CD8-positive, alpha-beta memory T cell (primary cell): Measurements from ENCODE around the gene IMP4. TPM values are rescaled to one million over a fixed set of nuclear protein-coding genes. Genes with fewer than 3 reads are reported as not detected.

Source experiments
- CTCF ChIA-PET: fragments of 350-600 bp; sonication (Branson Sonifier 250); formaldehyde crosslinking; loops from one replicate; lab custom pipeline; 2021; ENCODE audit warnings: antibody characterized with exemption; lab: Charles Lee
- POLR2A ChIA-PET: fragments of 350-600 bp; sonication (Branson Sonifier 250); formaldehyde crosslinking; loops from one replicate; lab custom pipeline; 2021; ENCODE audit warnings: antibody characterized with exemption; lab: Charles Lee
- DNase-seq, 5 donors: peaks; one replicate each; pipeline versions ENCODE4 v3.0.0 to v3.0.0-alpha.2; 2020 to 2022; ENCODE audit warnings: mixed read lengths in 1 of 5
- H3K27ac ChIP-seq: one replicate; pipeline ENCODE4 v1.7.0; 2013; ENCODE audit warnings: low read depth, mild to moderate bottlenecking, low read length, moderate library complexity
- H3K27me3 ChIP-seq: 2 replicates; pipeline ENCODE4 v1.7.0; 2013; ENCODE audit warnings: low read length, mild to moderate bottlenecking; ENCODE audit not compliant: insufficient read depth, poor library complexity, severe bottlenecking
- H3K36me3 ChIP-seq: 2 replicates; pipeline ENCODE4 v1.7.0; 2013; ENCODE audit warnings: mild to moderate bottlenecking, low read length, moderate library complexity; ENCODE audit not compliant: insufficient read depth
- H3K4me1 ChIP-seq: 2 replicates; pipeline ENCODE4 v1.7.0; 2013; ENCODE audit warnings: mild to moderate bottlenecking, low read length, moderate library complexity; ENCODE audit not compliant: insufficient read depth
- H3K4me3 ChIP-seq: 2 replicates; pipeline ENCODE4 v1.7.0; 2013; ENCODE audit warnings: mild to moderate bottlenecking, low read length
- H3K9me3 ChIP-seq: 2 replicates; pipeline ENCODE4 v1.7.0; 2013; ENCODE audit warnings: mild to moderate bottlenecking, low read length
- H3K27ac Mint-ChIP-seq, 8 donors: one replicate each; pipeline ENCODE4 v1.8.0; 2020 to 2021; ENCODE audit warnings: mixed read lengths in 8 of 8, mild to moderate bottlenecking in 6 of 8, inconsistent platforms in 3 of 8, moderate library complexity in 3 of 8
- H3K27me3 Mint-ChIP-seq, 2 donors: one replicate each; pipeline ENCODE4 v1.8.0; 2020 to 2021; ENCODE audit warnings: mixed read lengths in 2 of 2, mild to moderate bottlenecking in 1 of 2, moderate library complexity in 1 of 2
- H3K36me3 Mint-ChIP-seq, 3 donors: one replicate each; pipeline ENCODE4 v1.8.0; 2020 to 2021; ENCODE audit warnings: mixed read lengths in 3 of 3, inconsistent platforms in 1 of 3, mild to moderate bottlenecking in 1 of 3
- H3K4me1 Mint-ChIP-seq, 3 donors: one replicate each; pipeline ENCODE4 v1.8.0; 2020 to 2021; ENCODE audit warnings: mixed read lengths in 3 of 3, inconsistent platforms in 1 of 3, mild to moderate bottlenecking in 1 of 3
- H3K4me3 Mint-ChIP-seq, 7 donors: one replicate each; pipeline ENCODE4 v1.8.0; 2020 to 2021; ENCODE audit warnings: mixed read lengths in 7 of 7, mild to moderate bottlenecking in 6 of 7, moderate library complexity in 4 of 7, inconsistent platforms in 2 of 7
- H3K9me3 Mint-ChIP-seq, 5 donors: one replicate each; pipeline ENCODE4 v1.8.0; 2020 to 2022; ENCODE audit warnings: mixed read lengths in 5 of 5, mild to moderate bottlenecking in 3 of 5, moderate library complexity in 2 of 5, inconsistent platforms in 1 of 5
- polyA plus RNA-seq: library from polyadenylated mRNA; unstranded; fragments of 300-500 nt; fragmentation: Illumina TruSeq; gene quantifications from one replicate; pipeline ENCODE4 v1.2.3, GENCODE V29; 2021
- total RNA-seq, 2 experiments: library from RNA; stranded (reverse); gene quantifications; one replicate each; pipeline ENCODE4 v1.2.3, GENCODE V29; 2021

The IMP4 gene
- total and polyA plus RNA-seq, 3 experiments from 2014 or later = 86.8 to 239 (median 227) TPM

GRCh38 chr2:130337735-130338325 is 4.9 kb upstream of the IMP4 start:
- no peak overlapping the region for H3K4me3 ChIP-seq
- H3K4me1 Mint-ChIP-seq = peaks cover 21 to 28% (median 26%) of the 10 kb centered on the region in 3 donors
- H3K27ac Mint-ChIP-seq = peak overlapping the region in 3 of 8 donors; percentile 8 to 58 (median 21)
- no peak for DNase-seq
- H3K27me3 Mint-ChIP-seq = peaks cover under 1 to 2% of the 10 kb centered on the region in 2 donors
- H3K36me3 Mint-ChIP-seq = peaks cover 0 to 53% (median 19%) of the 10 kb centered on the region in 3 donors
- ChIA-PET POLR2A (interaction anchor here (1.0 kb wide), 1 partner anchor 156 kb away, joined by 3 read pairs; the partner anchor contains the start of gene SMPD4), CTCF (interaction anchor here (0.7 kb wide), 1 partner anchor 1899 kb away, joined by 3 read pairs; no protein-coding TSS in a partner anchor)
- H3K27me3 ChIP-seq = no peaks in the 10 kb centered on the region
- peak overlapping the region; percentile 39 for H3K27ac ChIP-seq
- no peaks in the 10 kb centered on the region for H3K9me3 ChIP-seq
- H3K36me3 ChIP-seq = peaks cover 6% of the 10 kb centered on the region
- H3K4me3 Mint-ChIP-seq = peak overlapping the region in 1 of 7 donors; percentile 61
- H3K9me3 Mint-ChIP-seq = no peaks in the 10 kb centered on the region
- H3K4me1 ChIP-seq = peaks cover 11% of the 10 kb centered on the region

- CTCF ChIA-PET = no interaction called here
- no peaks in the 10 kb centered on the region for H3K9me3 Mint-ChIP-seq
- Histone ChIP-seq H3K9me3 (no peaks in the 10 kb centered on the region), H3K4me1 (peaks cover 19% of the 10 kb centered on the region), H3K4me3 (no peak overlapping the region), H3K27ac (no peak overlapping the region), H3K36me3 (peaks cover 6% of the 10 kb centered on the region), H3K27me3 (no peaks in the 10 kb centered on the region)
- peak overlapping the region in 1 of 8 donors; percentile 46 for H3K27ac Mint-ChIP-seq
- peak overlapping the region in 1 of 7 donors; percentile 61 for H3K4me3 Mint-ChIP-seq
- peaks cover 26 to 37% (median 27%) of the 10 kb centered on the region in 3 donors for H3K4me1 Mint-ChIP-seq
- H3K27me3 Mint-ChIP-seq = no peaks in the 10 kb centered on the region
- no peak for DNase-seq
- POLR2A ChIA-PET = no interaction called here
- peaks cover 0 to 57% (median 19%) of the 10 kb centered on the region in 3 donors for H3K36me3 Mint-ChIP-seq
Observed at GRCh38 chr2:130338793-130339345, 3.8 kb upstream of the IMP4 start.

- H3K9me3 Mint-ChIP-seq = no peaks in the 10 kb centered on the region
- Histone ChIP-seq H3K4me3 (no peak overlapping the region), H3K9me3 (no peaks in the 10 kb centered on the region), H3K27me3 (no peaks in the 10 kb centered on the region), H3K4me1 (peaks cover 25% of the 10 kb centered on the region), H3K27ac (no peak overlapping the region), H3K36me3 (peaks cover 14% of the 10 kb centered on the region)
- ChIA-PET POLR2A (no interaction called here), CTCF (interaction anchor here (1.3 to 4.6 kb wide), 3 partner anchors 8 to 159 kb away, joined by 3 to 37 read pairs (median 21); partner anchors contain the start of genes MZT2B, PTPN18 and SMPD4)
- DNase-seq = no peak
- H3K36me3 Mint-ChIP-seq = peaks cover 0 to 66% (median 22%) of the 10 kb centered on the region in 3 donors
- H3K4me3 Mint-ChIP-seq = peak overlapping the region in 6 of 7 donors; percentile 15 to 54 (median 34)
- peaks cover 33 to 47% (median 36%) of the 10 kb centered on the region in 3 donors for H3K4me1 Mint-ChIP-seq
- no peaks in the 10 kb centered on the region for H3K27me3 Mint-ChIP-seq
- H3K27ac Mint-ChIP-seq = peak overlapping the region in 5 of 8 donors; percentile 10 to 94 (median 77)
Observed at GRCh38 chr2:130339885-130340745, 2.6 kb upstream of the IMP4 start.

GRCh38 chr2:130341562-130342019 is 1.1 kb upstream of the IMP4 start:
- CTCF ChIA-PET = interaction anchor here (0.9 to 4.6 kb wide), 11 partner anchors 9 to 456 kb away, joined by 3 to 37 read pairs (median 6); partner anchors contain the start of genes GPR148, MZT2B, PTPN18 and SMPD4
- peaks cover 29% of the 10 kb centered on the region for H3K36me3 ChIP-seq

GRCh38 chr2:130342020-130342532 is 621 bp upstream of the IMP4 start:
- peak overlapping the region; percentile 96 to 100 (median 99) for H3K4me3 Mint-ChIP-seq
- Histone ChIP-seq H3K27me3 (no peaks in the 10 kb centered on the region), H3K27ac (peak overlapping the region; percentile 95), H3K9me3 (no peaks in the 10 kb centered on the region), H3K4me3 (peak overlapping the region; percentile 90), H3K36me3 (peaks cover 34% of the 10 kb centered on the region), H3K4me1 (peaks cover 25% of the 10 kb centered on the region)
- DNase-seq = peak; percentile 76 to 91 (median 87)
- CTCF ChIA-PET = interaction anchor here (0.9 to 4.6 kb wide), 12 partner anchors 10 to 1151 kb away, joined by 3 to 37 read pairs (median 6); partner anchors contain the start of genes GPR148, MZT2A, MZT2B and PTPN18
- H3K4me1 Mint-ChIP-seq = peaks cover 38 to 55% (median 45%) of the 10 kb centered on the region in 3 donors
- peak overlapping the region; percentile 93 to 100 (median 98) for H3K27ac Mint-ChIP-seq
- H3K36me3 Mint-ChIP-seq = peaks cover 9 to 85% (median 29%) of the 10 kb centered on the region in 3 donors
- no peaks in the 10 kb centered on the region for H3K9me3 Mint-ChIP-seq
- POLR2A ChIA-PET = interaction anchor here (0.6 to 2.6 kb wide), 14 partner anchors 10 to 1151 kb away, joined by 3 to 40 read pairs (median 6); partner anchors contain the start of genes MZT2B, PTPN18 and SMPD4
- H3K27me3 Mint-ChIP-seq = no peaks in the 10 kb centered on the region

More at GRCh38 chr2:130341562-130342019, 1.1 kb upstream of the IMP4 start:
- H3K27me3 Mint-ChIP-seq = no peaks in the 10 kb centered on the region
- Histone ChIP-seq H3K27ac (peak overlapping the region; percentile 95), H3K4me1 (peaks cover 25% of the 10 kb centered on the region), H3K27me3 (no peaks in the 10 kb centered on the region), H3K9me3 (no peaks in the 10 kb centered on the region), H3K4me3 (peak overlapping the region; percentile 90)
- POLR2A ChIA-PET = interaction anchor here (0.6 to 2.6 kb wide), 10 partner anchors 9 to 1151 kb away, joined by 3 to 40 read pairs (median 9); partner anchors contain the start of genes MZT2B, PTPN18 and SMPD4
- peak overlapping the region; percentile 93 to 100 (median 98) for H3K27ac Mint-ChIP-seq
- H3K4me1 Mint-ChIP-seq = peaks cover 37 to 52% (median 41%) of the 10 kb centered on the region in 3 donors
- H3K4me3 Mint-ChIP-seq = peak overlapping the region; percentile 96 to 100 (median 99)
- H3K36me3 Mint-ChIP-seq = peaks cover 9 to 81% (median 27%) of the 10 kb centered on the region in 3 donors
- no peaks in the 10 kb centered on the region for H3K9me3 Mint-ChIP-seq
- no peak for DNase-seq

- peaks cover 38 to 55% (median 48%) of the 10 kb centered on the region in 3 donors for H3K4me1 Mint-ChIP-seq
- H3K9me3 Mint-ChIP-seq = no peaks in the 10 kb centered on the region
- ChIA-PET CTCF (interaction anchor here (0.9 to 4.6 kb wide), 4 partner anchors 7 to 29 kb away, joined by 3 to 37 read pairs (median 6); partner anchors contain the start of gene PTPN18), POLR2A (no interaction called here)
- peaks cover 9 to 80% (median 24%) of the 10 kb centered on the region in 3 donors for H3K36me3 Mint-ChIP-seq
- peak overlapping the region; percentile 68 to 100 (median 99) for H3K4me3 Mint-ChIP-seq
- no peaks in the 10 kb centered on the region for H3K27me3 Mint-ChIP-seq
- Histone ChIP-seq H3K27me3 (no peaks in the 10 kb centered on the region), H3K36me3 (peaks cover 40% of the 10 kb centered on the region), H3K27ac (no peak overlapping the region), H3K4me1 (peaks cover 25% of the 10 kb centered on the region), H3K9me3 (no peaks in the 10 kb centered on the region), H3K4me3 (no peak overlapping the region)
- H3K27ac Mint-ChIP-seq = peak overlapping the region in 3 of 8 donors; percentile 17 to 82 (median 42)
- DNase-seq = no peak
Observed at GRCh38 chr2:130344578-130344977, 1.9 kb downstream of the IMP4 start.

- Mint-ChIP-seq H3K4me1 (peaks cover 34 to 50% (median 43%) of the 10 kb centered on the region in 3 donors), H3K4me3 (peak overlapping the region in 5 of 7 donors; percentile 68 to 100 (median 99)), H3K27ac (peak overlapping the region in 1 of 8 donors; percentile 82), H3K27me3 (no peaks in the 10 kb centered on the region), H3K36me3 (peaks cover 9 to 75% (median 20%) of the 10 kb centered on the region in 3 donors), H3K9me3 (no peaks in the 10 kb centered on the region)
- ChIA-PET POLR2A (no interaction called here), CTCF (interaction anchor here (0.9 to 4.6 kb wide), 2 partner anchors 13 to 29 kb away, joined by 3 to 37 read pairs; no protein-coding TSS in a partner anchor)
- Histone ChIP-seq H3K27ac (no peak overlapping the region), H3K27me3 (no peaks in the 10 kb centered on the region), H3K36me3 (peaks cover 40% of the 10 kb centered on the region), H3K9me3 (no peaks in the 10 kb centered on the region), H3K4me3 (no peak overlapping the region), H3K4me1 (peaks cover 25% of the 10 kb centered on the region)
- DNase-seq = no peak
Observed at GRCh38 chr2:130345091-130345490, 2.4 kb downstream of the IMP4 start.
